HTERT RPE-1 (cell line): ENCODE data around the gene NTRK1.

Experiments
- in situ Hi-C: fragments of 300-500 bp; cut with MboI; formaldehyde crosslinking; loops from 4 replicates; pipeline ENCODE4 v1.14.3; 2020; ENCODE audit warnings: low sequenced_read_pairs

NTRK1 gene

GRCh38 chr1:156895455-156895812 lies 34.8 kb downstream of the NTRK1 start:
- in situ Hi-C loops, result no loop called here

DNA sequence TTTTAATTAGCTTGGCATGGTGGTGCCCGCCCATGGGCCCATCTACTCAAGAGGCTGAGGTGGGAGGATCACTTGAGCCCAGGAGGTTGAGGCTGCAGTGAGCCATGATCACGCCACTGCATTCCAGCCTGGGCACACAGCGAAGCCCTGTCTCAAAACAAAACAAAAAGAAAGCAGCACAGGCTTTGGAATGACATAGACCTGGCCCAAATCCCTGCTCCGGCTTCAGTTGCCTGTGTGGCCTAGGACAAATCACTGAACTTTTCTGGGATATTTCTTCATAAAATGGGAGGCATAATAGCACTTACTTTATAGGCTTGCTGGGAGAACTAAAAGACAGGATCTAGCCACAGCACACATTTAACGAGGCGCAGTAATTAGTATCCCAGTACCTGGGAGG lies 35.3 kb downstream of the NTRK1 start:
- in situ Hi-C loops, result no loop called here

DNA sequence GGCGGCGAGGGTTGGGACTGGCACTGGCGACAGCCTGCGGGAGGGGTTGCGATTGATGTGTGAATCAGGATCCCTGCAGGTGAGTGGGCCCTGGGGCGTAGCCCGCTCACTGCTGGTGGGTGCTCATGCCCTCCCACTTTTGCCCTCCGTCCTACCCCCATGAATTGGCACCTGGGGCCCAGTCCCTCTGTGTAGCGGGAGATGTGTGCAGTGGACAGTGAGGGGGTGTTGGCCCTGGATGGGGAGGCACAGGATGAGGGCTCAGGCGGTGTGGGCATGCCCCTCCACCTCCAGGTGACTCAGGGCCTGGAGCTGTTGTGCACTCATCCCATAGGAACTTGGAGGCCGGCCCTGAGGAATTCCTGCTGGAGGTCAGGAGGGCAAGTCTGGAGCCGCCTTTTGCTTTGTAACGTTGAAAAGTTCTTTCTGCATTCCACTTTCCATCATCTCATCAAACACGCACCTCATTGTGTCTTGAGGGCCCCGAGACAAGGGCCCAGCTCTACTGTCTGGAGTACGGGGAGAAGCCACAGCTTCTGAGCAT lies 35.9 kb downstream of the NTRK1 start:
- in situ Hi-C loops, result no loop called here

DNA sequence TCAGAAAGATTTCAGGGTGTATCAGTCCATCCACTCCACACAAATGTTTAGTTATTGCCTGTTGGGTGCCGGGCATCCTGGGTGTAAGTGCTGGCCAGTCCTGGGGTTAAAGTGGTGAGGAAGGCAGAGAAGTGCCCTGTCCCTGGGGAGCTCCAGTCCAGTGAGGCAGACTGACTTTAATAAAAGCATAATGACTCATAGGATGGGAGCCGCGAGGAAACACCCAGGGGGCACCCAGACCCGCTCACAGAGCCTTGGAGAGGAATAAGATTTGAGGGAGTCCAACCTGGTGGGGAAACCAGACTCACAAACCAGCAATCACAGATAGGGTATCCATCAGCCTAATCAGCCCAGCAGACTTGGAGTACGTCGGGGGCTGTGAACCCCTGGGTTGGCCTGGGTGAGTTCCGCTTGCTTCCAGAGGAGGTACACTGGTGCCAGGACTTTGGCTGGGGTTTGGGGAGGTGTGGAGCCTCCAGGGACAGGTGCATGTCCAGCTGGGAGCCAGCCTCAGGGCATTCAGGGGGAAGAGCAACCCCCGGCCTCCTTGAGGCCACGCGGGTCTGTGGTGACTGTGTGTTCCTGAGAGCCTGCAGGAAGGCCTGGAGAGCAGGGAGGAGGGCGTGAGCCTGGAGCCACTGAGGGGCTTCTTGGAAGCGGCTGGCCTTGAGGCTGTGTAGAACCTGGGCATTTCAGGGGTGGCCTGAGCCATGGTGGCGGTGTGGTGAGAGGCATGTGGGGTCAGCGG lies 36.6 kb downstream of the NTRK1 start:
- in situ Hi-C loops, result no loop called here

- in situ Hi-C loops, result no loop called here
These were observed 37.5 kb downstream of the NTRK1 start for GRCh38 chr1:156898161-156898566.

DNA sequence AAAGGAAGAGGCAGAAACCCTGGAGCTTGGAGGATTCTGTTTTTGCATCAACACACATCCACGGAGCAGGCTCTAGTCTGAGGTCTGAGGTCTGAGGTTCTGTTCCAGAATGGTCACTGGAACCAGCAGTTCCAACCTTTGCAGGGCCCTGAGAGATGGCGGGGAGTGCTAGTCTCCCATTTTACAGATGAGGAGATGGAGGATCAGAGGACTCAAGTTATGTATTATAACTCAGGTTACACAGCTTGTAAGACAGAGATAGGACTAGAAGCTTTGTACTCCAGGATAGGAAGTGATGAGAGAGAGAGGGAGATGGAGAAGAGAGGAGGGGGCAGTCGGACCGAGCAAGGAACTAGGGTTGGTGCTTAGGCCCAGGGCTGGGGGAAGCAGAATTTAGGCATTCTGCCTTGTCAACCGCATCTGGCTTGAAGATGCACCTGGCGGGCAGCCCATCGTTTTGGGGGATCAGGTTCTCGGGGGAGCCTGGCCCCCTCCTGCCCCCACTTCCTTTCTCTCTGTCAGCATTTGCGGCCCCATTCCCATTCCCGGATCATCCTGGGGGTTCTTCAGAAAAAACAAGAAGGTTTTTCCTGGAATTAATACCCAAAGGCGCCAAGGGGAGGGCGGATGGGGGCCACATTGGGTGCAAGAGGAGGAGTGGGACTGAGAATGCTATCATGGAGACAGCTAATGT lies 38.5 kb downstream of the NTRK1 start:
- in situ Hi-C loops, result no loop called here

DNA sequence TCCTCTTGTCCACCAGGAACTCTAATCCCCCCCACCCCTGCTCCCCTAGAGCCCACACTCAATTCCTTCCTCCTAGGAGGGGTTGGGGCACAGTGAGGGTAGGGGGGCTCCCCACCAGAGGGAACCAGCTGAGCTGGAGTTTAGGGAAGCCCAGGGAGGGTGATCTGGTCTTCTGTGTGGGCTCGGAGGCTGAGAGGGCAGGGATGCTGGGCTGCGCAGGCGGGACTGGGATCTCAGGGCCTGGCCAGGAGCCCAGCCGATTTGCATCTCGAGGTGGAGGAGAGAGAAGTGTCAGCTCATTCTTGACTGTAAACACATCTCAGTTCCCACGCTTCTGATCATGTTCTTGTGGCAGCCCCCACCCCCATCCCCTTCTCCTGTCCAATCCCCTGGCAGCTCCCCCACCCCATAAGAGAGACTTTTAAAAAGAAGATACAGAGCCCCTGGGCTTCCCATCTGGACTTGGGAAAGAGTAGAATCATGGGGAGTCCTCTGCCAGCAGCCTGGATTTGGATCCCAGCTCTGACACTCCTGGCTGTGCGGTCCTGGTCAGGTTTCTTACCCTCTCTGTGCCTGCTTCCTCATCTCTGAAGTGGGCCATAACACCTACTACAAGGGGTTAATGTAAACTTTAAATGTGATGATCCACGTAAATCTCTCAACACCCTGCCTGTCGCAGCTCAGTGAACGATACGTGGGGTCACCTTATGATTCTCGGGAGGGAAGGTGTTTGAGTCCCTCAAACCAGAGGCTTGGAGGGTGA lies 39.5 kb downstream of the NTRK1 start:
- in situ Hi-C loops, result no loop called here

GRCh38 chr1:156900896-156901589 lies 40.4 kb downstream of the NTRK1 start:
- in situ Hi-C loops, result no loop called here

- in situ Hi-C loops, result no loop called here
These were observed 40.9 kb downstream of the NTRK1 start for GRCh38 chr1:156901590-156901900.

- in situ Hi-C loops, result no loop called here
These were observed 41.6 kb downstream of the NTRK1 start for GRCh38 chr1:156901966-156902915.

GRCh38 chr1:156903328-156904091 lies 42.8 kb downstream of the NTRK1 start:
- in situ Hi-C loops, result no loop called here

DNA sequence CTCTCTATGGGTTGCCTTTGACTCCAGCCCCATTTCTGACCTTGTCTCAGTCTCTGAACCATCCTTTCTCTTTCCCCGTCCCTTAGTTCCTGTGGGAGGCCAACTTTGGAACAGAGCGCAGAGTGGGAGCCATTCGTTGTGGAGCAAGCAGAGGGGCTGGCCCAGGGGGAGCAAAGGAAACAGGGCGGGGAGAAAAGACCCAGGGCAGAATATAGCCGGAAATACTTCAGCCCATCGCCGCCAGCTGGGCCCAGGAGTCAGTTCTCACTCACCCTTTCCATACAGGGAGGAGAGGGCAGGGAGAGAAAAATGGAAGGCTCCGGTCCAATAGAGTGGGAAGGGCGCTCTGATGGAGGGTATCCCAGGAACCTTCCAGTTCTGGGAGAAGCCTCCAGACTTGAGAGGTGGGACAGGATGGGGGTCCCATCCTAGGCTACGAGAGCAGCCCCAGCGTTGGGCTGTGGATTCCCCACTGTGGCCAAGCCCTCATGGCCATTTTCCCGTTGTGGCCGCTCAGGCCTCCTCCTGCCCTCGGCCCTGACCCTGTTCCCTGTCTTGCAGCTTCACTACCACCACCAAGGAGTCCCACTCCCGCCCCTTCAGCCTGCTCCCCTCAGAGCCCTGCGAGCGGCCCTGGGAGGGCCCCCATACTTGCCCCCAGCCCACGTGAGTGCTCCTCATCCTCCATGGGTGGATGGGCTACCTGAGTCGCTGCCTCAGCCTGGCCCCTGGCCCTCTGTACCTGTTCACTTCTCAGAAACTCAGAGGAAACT lies 43.7 kb downstream of the NTRK1 start:
- in situ Hi-C loops, result no loop called here

- in situ Hi-C loops, result no loop called here
These were observed 44.5 kb downstream of the NTRK1 start for GRCh38 chr1:156905176-156905575.

DNA sequence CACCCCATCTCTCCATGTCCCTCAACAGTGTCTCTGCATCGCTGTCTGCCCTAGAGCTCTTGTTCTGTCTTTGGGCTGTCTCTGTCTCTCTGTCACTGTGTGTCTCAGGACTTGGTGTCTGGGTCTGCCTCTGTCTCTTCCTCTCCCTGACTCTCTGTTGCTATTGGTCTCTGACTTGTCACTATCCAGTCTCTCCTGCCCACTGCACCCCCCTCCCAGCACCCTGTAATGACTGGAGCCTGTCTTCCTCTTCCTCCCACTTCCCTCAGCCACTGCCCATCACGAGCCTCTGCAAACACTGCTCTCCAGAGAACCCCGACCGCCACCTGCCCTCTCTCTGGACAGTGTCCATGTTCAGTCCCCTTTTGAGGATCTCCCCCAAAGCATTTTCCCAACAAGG lies 45.0 kb downstream of the NTRK1 start:
- in situ Hi-C loops, result no loop called here

- in situ Hi-C loops, result no loop called here
These were observed 45.7 kb downstream of the NTRK1 start for GRCh38 chr1:156906206-156906906.

DNA sequence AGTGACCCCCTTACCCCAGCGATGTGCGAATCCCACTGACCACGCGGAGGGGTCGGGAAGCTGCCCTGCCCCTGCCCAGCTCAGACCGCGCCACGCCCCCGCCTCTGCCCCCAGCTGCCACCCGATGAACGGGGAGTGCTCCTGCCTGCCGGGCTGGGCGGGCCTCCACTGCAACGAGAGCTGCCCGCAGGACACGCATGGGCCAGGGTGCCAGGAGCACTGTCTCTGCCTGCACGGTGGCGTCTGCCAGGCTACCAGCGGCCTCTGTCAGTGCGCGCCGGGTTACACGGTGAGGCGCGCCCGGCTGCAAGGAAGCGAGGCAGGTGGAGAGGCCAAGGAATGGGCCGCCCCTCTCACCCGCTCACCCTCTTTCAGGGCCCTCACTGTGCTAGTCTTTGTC lies 47.9 kb downstream of the NTRK1 start:
- in situ Hi-C loops, result no loop called here

GRCh38 chr1:156908955-156909354 lies 48.3 kb downstream of the NTRK1 start:
- in situ Hi-C loops, result no loop called here

DNA sequence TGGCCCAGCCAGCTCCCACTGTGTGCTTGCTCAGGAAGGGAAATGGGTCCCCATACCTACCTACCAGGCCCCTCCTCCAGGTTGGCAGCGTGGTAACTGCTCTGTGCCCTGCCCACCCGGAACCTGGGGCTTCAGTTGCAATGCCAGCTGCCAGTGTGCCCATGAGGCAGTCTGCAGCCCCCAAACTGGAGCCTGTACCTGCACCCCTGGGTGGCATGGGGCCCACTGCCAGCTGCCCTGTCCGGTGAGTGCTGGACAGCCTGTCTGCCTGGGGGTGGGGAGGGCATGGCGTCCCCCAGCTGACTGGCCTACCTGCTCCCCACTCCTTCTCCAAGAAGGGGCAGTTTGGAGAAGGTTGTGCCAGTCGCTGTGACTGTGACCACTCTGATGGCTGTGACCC lies 49.0 kb downstream of the NTRK1 start:
- in situ Hi-C loops, result no loop called here
